Measurements from ENCODE around the gene TLK2.
"Not testable (repeated sequence)": the region's sequence is repeated elsewhere in the genome, so short reads cannot be mapped to it uniquely, and the experiment has no call there.

TLK2 gene

DNA sequence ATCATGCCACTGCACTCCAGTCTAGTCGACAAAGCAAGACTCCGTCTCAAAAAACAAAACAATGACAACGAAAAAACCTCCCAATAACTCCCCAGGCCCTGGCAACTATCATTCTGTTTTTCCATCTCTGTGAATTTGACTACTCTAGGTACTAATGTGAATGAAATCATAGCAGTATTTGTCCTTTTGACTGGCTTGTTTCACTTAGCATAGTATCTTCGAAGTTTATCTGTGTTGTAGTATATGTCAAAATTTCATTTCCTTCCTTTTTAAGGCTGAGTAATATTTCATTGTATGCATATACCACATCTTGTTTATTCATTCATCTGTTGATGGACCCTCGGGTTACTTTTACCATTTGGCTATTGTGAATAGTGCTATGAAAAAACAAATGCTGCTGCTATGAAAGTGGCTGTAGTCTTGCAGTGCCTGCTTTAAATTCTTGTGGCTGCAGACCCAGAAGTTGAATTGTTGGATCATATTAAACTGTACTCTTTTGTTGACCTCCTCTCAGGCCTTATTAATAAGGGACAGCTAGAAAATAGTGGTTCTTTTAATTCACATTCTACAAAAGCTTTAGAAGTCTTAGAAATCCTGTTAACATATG is 14.5 kb downstream of the TLK2 start:
- not testable (repeated sequence) for DNase-seq

DNA sequence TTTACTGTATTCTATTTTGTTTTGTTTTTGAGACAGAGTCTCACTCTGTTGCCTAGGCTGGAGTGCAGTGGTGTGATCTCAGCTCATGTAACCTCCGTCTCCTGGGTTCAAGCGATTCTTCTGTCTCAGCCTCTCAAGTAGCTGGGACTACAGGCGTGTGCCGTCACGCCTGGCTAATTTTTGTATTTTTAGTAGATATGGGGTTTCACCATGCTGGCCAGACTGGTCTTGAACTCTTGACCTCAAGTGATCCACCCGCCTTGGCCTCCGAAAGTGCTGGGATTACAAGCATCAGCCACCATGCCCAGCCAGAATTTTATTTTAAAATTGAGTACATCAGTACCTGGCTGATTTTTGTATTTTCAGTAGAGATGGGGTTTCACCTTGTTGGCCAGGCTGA is 15.4 kb downstream of the TLK2 start:
- not testable (repeated sequence) for DNase-seq

DNA sequence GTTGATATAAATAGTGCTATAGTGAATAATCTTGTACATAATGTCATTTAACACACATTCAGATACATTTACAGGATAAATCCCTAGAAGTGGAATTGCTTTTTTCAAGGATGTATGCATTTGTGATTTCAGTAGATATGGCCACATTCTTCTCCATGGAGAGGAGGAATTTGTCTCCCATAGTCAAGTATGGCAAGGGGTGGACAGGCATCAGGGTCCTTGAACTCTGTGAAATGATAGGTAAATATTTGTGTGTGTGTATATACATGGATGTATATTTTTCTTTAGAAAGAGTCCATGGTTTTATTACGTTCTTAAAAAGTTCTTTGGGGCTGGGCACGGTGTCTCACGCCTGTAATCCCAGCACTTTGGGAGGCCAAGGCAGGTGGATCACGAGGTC is 17.7 kb downstream of the TLK2 start:
- DNase-seq = not testable (repeated sequence)

DNA sequence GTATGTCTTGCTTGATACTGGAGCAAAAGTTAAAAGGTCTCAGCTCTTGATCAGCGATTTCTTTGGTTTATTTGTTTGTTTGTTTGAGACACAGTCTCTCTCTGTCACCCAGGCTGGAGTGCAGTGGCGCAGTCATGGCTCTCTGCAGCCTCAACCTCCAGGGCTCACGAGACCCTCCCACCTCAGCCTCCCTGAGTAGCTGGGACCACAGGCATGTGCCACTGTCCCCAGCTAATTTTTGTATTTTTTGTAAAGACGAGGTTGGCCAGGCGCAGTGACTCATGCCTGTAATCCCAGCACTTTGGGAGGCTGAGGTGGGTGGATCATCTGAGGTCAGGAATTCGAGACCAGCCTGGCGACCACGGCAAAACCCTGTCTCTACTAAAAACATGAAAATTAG is 20.2 kb downstream of the TLK2 start:
- not testable (repeated sequence) for DNase-seq

DNA sequence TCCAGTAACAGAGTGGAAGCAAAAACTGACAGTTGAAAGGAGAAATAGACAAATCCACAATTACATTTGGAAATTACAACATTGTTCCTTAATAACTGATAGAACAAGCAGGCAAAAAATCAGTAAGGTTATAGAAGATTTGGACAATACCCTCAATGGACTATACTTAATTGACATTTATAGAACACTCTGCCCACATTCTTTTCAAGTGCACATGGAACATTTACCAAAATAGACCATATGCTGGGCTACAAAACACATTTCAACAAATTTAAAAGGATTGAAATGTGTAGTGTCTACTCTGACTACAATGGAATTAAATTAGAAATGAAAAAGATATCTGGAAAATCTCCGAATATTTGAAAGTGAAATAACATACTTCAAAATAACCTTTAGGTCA is 21.8 kb downstream of the TLK2 start:
- DNase-seq = not testable (repeated sequence)

DNA sequence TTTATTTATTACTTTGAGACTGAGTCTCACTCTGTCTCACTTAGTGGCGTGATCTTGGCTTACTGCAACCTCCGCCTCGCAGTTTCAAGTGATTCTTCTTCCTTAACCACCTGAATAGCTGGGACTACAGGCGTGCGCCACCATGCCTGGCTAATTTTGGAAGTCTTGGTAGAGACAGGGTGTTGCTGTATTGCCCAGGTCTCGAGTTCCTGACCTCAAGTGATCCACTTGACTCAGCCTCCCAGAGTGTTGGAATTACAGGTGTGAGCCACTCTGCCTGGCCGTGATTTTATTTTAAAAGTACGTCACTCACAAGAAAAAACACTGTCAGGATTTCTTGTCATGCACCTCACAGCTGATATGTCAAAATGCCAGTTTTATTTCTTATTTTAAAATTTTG is 26.2 kb downstream of the TLK2 start:
- not testable (repeated sequence) for DNase-seq

DNA sequence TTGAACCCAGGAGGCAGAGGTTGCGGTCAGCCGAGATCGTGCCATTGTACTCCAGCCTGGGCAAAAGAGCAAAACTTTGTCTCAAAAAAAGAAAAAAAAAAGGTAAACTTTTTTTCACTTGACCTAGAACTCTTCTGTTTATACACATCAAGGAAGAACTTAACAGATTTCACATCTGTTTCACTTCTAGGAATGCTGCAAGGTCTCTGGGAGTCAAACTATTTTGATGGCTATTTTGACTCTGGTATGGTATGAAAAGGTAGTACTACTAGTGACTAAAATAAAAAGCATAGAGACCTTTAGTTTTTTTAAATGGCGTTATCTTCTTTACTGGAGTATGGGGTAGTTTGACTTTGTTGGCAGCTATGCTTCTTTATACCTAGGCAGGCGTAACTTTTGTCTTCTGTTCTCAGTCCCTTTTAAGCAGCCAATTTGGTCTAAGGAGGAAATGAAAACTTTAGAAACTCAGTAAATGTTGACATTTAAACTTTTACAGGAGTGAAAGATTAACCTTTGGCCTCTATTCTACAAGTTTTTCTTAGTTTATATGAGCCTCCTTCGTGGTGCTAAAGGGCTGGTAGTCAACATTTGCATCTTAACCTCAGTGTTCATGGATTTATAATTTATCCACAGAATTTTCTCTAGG is 28.7 kb downstream of the TLK2 start:
- DNase-seq = not testable (repeated sequence)

DNA sequence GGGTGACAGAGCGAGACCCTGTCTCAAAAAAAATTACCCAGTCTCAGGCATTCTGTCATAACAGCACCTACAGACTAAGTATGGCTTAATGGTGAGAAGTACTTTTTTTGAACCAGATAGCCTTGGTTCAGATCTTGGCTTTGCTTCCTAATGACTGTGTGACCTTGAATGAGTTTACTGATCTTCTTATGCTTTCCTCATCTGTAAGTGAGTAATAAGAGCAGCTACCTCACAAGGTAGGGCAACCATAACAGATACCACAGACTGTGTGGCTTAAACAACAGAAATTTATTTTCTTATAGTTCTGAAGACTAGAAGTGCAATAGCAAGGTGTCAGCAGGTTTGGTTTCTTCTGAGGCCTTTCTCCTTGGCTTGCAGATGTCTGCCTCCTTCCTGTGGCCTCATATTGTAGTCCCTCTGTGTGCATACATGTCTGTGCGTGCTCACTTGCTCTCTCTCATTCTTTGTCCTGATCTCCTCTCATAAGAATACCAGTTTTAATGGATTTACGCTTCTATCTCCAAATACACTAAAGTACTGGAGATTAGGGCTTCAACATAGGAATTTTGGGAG is 31.7 kb downstream of the TLK2 start:
- DNase-seq = not testable (repeated sequence)

DNA sequence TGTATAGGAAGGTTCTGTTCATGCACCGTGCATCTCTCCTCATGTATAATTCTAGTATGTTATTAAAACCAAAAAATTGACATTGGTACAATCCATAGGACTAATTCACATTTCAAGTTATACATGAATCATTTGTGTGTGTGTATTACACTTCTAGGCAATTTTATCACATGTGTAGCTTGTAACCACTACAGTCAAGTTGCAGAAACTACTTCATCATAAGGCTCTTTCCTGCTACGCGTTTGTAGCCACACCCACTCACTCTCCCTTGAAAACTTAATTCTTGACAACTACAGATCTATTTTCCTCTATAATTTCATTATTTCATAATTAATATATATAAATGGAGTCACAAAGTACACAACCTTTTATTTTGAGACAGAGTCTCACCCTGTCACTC is 32.4 kb downstream of the TLK2 start:
- DNase-seq = not testable (repeated sequence)

DNA sequence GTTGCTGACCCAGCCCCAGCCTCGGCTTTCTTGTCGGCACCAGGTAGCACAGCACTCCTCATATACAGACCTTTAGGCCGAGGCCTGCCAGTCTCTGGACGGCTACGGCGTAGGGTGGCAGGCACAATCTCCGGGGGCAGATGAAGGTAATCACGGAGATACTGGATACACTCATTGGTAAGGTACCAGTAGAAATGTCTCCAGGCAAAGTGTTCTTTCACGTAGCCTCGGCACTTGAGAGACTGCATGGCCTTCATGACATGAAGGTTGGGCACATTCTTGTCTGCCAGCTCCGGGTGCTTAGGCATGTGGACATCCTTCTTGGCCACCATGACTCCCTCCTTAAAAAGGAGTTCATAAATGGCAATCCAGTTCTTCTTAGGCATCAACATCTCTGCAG is 37.8 kb downstream of the TLK2 start:
- DNase-seq = not testable (repeated sequence)

DNA sequence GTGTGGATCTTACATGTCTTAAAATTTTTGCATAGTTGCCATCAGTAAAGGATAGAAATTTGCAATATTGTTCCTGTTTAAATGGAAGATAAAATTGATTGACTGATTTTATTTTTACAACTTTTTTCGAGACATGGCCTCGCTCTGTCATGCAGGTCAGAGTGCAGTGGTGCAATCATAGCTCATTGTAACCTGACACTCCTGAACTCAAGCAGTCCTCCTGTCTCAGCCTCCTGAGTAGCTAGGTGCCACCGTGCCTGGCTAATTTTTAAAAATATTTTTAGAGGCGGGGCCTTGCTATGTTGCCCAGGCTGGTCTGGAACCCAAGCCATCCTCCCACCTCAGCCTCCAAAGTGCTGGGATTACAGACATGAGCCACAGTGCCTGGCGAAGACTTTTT is 42.7 kb downstream of the TLK2 start:
- not testable (repeated sequence) for DNase-seq

DNA sequence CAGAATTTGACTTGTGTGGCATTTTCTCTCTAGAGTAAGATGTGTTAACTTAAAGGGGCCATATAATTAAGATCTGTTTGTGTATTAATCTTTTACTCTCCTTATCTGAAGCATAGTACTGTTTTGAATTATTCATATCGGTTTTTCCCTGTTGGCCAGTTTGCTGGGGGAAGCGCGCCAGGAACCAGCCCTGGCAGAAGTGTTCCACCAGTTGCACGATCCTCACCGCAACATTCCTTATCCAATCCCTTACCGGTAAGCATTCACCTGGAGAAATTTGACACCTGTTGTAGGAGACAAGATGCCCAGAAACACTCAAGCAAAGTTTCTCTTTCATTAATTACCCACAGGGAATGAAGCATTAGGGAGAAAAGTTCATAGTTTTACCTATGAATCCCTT is 45.5 kb downstream of the TLK2 start:
- DNase-seq = not testable (repeated sequence)

DNA sequence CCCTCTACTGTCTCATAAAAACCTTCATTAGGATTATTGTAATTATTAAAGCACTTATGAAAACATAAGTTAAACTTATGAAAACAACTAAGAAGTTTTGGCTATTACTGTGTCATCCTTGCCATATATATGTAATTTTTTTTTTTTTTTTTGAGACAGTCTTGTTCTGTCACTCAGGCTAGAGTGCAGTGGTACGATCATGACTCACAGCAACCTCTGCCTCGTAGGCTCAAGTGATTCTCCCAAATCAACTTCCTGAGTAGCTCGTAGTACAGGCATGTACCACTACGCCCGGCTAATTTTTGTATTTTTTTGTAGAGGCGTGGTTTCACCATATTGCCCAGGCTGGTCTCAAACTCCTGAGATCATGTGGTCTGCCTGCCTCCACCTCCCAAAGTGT is 46.7 kb downstream of the TLK2 start:
- DNase-seq = not testable (repeated sequence)

DNA sequence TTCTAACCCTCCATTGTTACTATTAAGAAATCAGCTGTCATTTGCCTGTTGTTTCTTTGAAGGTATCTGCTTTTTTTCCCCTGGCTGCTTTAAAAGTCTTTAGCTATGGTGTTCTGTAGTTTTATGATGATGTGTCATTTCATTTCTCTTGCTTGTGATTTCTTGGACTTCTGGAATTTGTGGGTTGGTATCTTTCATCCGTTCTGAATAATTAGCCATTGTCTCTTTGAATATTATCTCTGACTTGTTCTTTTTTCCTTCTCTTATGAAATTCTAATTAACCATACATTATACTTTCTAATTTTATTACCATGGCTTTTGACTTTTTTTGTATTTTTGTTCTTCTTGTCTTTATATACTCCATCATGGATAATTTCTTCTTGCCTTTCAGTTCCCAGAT is 52.3 kb downstream of the TLK2 start:
- DNase-seq = not testable (repeated sequence)

DNA sequence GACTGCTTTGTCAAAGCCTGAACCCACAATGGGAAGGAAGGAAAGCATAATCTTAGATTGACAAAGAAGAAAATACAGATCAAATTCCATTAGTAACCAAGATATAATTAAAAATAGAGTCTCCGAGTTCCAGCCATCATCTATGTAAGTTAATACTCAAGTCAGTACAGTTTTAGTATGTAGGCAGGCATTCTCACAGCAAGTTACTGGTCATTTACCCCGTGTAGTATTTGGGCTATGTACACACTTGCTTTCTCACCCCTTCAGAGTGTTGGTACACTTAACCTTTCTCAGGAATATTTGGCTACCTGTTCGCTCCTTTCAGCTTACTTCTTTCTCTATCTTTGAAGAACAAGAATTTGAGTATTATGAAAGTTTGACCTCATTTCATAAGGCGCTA is 57.9 kb downstream of the TLK2 start:
- DNase-seq = not testable (repeated sequence)

DNA sequence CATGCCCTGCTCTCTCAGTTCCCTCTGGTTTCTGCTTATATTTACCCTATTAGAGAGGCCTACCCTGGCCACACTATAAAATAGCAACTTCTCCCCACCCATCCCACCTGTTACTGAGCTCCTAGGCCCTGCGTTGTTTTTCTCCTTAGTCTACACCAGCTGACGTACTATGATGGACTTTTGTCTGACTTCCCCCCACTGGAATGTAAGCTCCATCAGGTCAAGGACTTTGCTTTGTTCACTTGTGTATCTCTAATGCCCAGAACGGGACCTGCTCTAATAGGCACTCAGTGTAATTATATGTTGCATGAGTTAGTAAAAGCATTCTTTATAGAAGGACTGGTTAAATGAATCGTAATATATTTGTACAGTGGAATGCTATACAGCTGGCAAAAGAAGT is 62.4 kb downstream of the TLK2 start:
- DNase-seq = not testable (repeated sequence)

DNA sequence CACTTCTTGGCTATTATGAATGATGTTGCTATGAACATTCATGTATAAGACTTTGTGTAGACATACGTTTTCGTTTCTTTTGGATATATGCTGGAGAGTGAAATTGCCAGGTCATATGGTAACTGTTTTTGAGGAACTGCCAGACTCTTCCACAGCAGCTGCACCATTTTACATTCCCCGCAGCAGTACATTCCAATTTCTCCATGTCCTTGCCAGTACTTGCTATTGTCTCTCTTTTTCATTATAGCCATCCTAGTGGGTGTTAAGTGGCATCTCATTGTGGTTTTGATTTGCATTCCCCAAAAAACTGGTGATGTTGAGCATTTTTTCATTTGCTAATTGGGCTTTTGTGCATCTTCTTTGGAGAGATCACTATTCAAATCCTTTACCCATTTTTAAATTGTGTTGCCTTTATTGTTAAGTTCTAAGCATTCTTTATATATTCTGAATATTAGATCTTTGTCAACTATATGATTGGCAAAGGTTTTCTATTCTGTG is 64.7 kb downstream of the TLK2 start:
- not testable (repeated sequence) for DNase-seq

DNA sequence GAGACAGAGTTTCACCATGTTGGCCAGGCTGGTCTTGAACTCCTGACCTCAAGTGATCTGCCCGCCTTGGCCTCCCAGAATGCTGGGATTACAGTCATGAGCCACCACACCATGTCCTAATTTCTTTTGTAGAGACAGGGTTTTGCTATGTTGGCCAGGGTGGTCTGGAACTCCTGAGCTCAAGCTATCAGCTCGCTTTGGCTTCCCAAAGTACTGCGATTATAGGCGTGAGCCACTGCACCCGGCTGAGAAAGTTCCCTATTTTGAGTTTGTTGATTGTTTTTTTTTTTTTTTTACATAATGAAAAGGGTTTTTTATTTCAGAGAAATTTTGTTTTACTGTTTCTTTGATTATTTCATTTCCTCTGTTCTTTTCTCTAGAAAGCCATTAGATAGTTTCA is 67.4 kb downstream of the TLK2 start:
- DNase-seq = not testable (repeated sequence)

DNA sequence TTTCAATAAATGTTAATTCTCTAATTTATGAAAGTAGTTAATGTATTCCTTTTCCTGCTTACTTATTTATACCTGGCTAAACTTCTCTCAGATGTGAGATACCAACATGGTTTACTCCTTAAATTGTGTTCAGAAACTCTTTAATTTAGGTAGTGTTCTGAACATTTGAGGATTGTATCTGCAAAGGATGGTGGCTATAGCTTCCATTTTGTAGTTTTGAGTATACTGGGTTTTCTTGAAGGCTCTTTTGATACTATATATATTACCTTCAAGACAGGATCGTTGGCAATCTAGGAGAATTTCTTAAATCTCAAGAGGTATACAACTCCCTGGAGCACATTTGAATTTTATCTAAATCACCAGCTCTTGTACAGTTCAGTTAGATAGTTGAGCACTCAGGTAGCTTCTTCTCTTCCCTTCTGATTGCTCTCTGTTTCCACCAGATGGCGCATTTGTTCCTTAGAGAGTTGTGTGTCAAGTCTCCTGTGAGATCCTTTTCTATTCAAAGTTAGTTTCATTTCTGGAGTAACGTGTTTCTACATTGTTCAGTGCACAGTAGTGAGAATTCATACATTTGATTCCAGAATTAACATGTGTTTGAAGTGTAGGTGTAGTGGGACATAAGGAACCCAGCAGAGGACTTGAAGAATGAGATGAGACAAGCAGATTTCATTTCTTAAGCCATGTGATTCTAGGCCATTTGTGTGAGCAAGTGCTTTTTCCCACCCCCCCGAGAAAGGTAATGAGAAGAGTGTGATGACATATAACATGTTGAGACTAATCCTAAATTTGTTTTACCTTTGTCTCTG is 74.4 kb downstream of the TLK2 start:
- DNase-seq = peak; percentile 18

DNA sequence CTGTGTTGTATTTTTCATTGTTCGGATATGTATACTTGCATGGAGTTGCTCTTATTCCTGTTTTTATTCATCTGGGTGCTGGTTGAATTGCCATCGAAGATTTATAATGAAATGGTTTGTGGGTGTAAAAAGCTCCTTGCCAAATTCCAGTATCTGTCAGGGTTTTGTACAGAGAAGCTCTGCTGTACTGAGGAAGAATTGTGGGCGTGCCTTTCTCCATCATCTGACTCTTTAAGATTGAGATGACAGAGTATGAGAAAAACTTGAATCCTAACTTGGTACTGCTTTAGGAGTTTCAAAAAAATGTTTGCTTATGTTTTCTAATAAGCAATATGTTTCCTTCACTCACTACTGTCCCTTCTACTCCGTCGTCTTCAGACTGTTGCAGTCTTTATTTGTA is 78.9 kb downstream of the TLK2 start:
- not testable (repeated sequence) for DNase-seq

DNA sequence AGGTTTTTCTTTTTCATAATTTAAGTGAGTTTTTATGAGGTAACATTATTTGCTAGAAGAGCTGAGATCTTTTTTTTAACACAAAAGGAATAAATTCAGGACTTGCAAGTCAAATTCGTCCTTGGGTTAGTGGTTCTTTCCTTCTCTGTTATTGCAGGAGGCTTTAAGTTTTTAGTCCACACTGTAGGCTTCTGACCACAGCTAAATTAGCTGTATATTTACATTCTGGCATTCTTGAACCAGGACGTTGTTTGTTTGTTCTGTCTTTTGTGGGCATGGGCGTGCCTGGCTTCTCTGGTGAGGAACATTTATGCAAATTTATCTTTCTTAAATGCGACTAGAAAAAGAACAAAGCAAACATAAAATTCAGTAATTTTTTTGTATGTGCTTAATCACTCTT is 80.3 kb downstream of the TLK2 start:
- DNase-seq = not testable (repeated sequence)

DNA sequence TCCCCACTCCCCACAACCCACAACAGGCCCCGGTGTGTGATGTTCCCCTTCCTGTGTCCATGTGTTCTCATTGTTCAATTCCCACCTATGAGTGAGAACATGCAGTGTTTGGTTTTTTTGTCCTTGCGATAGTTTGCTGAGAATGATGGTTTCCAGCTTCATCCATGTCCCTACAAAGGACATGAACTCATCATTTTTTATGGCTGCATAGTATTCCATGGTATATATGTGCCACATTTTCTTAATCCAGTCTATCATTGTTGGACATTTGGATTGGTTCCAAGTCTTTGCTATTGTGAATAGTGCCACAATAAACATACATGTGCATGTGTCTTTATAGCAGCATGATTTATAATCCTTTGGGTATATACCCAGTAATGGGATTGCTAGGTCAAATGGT is 82.3 kb downstream of the TLK2 start:
- not testable (repeated sequence) for DNase-seq

DNA sequence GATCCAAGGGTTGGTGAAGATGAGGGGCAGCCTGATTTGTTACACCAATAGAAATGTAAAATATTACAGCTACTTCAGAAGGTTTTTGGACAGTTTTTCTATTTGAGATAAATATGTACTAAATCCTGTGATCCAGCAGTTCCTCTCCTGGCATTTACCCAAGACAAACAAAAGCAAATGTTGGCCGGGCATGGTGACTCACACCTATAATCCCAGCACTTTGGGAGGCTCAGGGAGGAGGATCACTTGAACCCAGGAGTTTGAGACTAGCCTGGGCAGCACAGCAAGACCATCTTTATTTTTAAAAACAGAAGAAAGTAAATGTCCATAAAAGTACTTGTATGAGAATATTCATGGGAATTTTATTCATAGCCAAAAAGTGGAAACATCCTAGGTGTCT is 84.0 kb downstream of the TLK2 start:
- DNase-seq = no peak
